Mucosa of descending colon (tissue), 3 donors: ENCODE data around the gene TCEANC. TPM values are rescaled to one million over a fixed set of nuclear protein-coding genes. Genes with fewer than 3 reads are reported as not detected.
A peak's percentile ranks its signal among the peaks of the same experiment; 100 is the strongest.
"Not testable (repeated sequence)": the region's sequence is repeated elsewhere in the genome, so short reads cannot be mapped to it uniquely, and the experiment has no call there.

Source experiments
- ATAC-seq: fragments of 200-7000 bp; cut with Tn5 transposase; one replicate; pipeline ENCODE4 v1.9.1; 2020; ENCODE audit warnings: mild to moderate bottlenecking, moderate library complexity
- DNase-seq, 3 donors: peaks; one replicate each; pipeline ENCODE4 v3.0.0-alpha.2; 2020
- H3K36me3 ChIP-seq: fragments of 200-600 bp; one replicate; pipeline ENCODE4 v1.8.0; 2021; ENCODE audit warnings: low read depth, mild to moderate bottlenecking
- H3K4me1 ChIP-seq: fragments of 200-600 bp; one replicate; pipeline ENCODE4 v1.8.0; 2021; ENCODE audit warnings: low read depth, mild to moderate bottlenecking
- H3K4me3 ChIP-seq: fragments of 200-600 bp; one replicate; pipeline ENCODE4 v1.8.0; 2021; ENCODE audit warnings: mild to moderate bottlenecking
- H3K9me3 ChIP-seq: fragments of 200-600 bp; one replicate; pipeline ENCODE4 v1.8.0; 2021; ENCODE audit warnings: mild to moderate bottlenecking
- intact Hi-C, 2 donors: fragments of 100-400 bp; cut with DNase I in 1 of 2; cut with micrococcal nuclease in 1 of 2; formaldehyde crosslinking; loops; one replicate each; pipeline versions ENCODE4 v1.11.0 to v1.11.1; 2022; cut with DNase I, micrococcal nuclease
- total RNA-seq, 3 donors: library from RNA; stranded (reverse); fragmentation: NEBNext Ultra II Directional in 2 of 3; extraction: Animal tissue kit (Norgen Biotek cat#: 25700) in 2 of 3; gene quantifications; one replicate each; pipeline versions ENCODE4 v1.2.1 to v1.2.4, GENCODE V29; 2021 to 2023
- TF ChIP-seq, protein P1 (sequence below): fragments of 200-600 bp; IDR thresholded peaks from one replicate; pipeline ENCODE4 v1.8.0; 2022; ENCODE audit warnings: antibody characterized with exemption, mild to moderate bottlenecking
- donor health status: DM: no; HTN: no; CAD: no; lungs with moderate emphysema.
- donor health status: DM: no; HTN: no; CAD: no.
- donor health status: DM: no; HTN: yes; CAD: no.

TCEANC gene
- total RNA-seq, 3 donors from 2014 or later = 4.0 to 5.3 (median 4.8) TPM

DNA sequence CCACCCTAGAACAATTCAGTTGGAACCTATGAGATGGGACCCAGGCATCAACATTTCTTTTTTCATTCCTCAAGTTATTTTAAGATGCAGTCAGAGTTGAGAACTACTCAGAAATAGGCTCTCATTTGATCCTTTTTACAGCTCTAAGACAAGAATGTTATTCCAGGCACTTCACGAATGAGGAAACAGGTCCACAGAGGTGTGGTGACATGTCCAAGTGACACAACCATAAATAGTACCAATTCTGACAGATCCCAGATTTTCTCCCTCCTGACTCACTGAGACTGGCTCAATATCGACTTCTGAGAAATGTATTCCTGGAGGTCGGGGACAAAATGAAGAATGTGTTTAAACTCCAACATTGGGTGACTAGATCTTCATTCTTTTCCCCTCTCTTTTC lies 11.1 kb downstream of the TCEANC start:
- no peaks in the 10 kb centered on the region for H3K9me3 ChIP-seq
- ATAC-seq (peak; percentile 48), DNase-seq (no peak)
- H3K4me3 ChIP-seq = no peak overlapping the region
- TF ChIP-seq, protein P1, sequence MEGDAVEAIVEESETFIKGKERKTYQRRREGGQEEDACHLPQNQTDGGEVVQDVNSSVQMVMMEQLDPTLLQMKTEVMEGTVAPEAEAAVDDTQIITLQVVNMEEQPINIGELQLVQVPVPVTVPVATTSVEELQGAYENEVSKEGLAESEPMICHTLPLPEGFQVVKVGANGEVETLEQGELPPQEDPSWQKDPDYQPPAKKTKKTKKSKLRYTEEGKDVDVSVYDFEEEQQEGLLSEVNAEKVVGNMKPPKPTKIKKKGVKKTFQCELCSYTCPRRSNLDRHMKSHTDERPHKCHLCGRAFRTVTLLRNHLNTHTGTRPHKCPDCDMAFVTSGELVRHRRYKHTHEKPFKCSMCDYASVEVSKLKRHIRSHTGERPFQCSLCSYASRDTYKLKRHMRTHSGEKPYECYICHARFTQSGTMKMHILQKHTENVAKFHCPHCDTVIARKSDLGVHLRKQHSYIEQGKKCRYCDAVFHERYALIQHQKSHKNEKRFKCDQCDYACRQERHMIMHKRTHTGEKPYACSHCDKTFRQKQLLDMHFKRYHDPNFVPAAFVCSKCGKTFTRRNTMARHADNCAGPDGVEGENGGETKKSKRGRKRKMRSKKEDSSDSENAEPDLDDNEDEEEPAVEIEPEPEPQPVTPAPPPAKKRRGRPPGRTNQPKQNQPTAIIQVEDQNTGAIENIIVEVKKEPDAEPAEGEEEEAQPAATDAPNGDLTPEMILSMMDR = no peak
- no peaks in the 10 kb centered on the region for H3K36me3 ChIP-seq
- intact Hi-C loops = loop anchor here in 1 of 2 donors (5.0 kb wide), 1 partner anchor 368 kb away; no protein-coding TSS in a partner anchor
- no peaks in the 10 kb centered on the region for H3K4me1 ChIP-seq

DNA sequence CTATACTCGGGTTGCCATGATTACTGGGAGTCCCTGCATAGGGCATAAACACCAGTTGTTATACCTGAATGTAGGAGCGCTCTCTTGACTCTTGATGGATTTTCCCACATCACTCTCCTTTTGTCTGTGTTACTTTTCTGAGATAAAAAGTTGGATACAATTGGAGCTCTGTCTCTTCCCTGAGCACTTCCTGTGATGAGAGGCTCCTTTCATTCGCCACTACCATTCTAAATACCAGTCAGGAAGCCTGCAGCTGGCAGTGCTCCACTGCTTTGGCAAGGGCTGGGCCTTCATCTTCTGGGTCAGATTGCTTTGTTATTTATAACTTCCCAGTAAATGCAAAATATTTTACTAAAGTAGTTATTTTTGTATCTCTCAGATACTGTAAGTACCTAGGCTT lies 13.9 kb downstream of the TCEANC start:
- intact Hi-C loops = no loop called here

DNA sequence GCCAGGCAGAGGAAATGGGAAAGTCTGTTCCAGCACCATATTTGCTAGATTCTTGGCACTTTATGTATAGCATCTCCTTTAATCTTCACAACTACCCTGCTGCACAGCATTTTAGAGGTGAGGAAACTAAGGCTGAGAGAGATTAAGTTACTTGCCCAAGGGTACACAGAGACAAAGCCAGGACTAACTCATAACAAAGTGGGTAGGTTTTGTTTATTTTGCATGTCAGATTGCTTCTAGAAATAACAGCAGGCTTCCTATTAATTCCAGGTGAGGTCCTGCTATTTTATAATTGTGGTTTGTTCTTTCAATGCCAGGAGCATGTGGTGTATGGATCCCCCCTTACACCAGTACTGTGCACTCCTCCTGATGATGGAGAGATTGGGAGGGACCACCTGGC lies 15.0 kb downstream of the TCEANC start:
- Histone ChIP-seq H3K9me3 (no peaks in the 10 kb centered on the region), H3K4me3 (no peak overlapping the region), H3K4me1 (peaks cover 5% of the 10 kb centered on the region), H3K36me3 (no peaks in the 10 kb centered on the region)
- DNase-seq = no peak
- no peak for ATAC-seq
- TF ChIP-seq, protein P1 = no peak
- intact Hi-C loops = no loop called here

More for the DNA sequence above, 13.9 kb downstream of the TCEANC start:
- H3K9me3 ChIP-seq = no peaks in the 10 kb centered on the region
- H3K36me3 ChIP-seq = no peaks in the 10 kb centered on the region
- ATAC-seq = no peak
- H3K4me3 ChIP-seq = no peak overlapping the region
- TF ChIP-seq, protein P1 = no peak
- no peak for DNase-seq
- H3K4me1 ChIP-seq = peaks cover 5% of the 10 kb centered on the region

DNA sequence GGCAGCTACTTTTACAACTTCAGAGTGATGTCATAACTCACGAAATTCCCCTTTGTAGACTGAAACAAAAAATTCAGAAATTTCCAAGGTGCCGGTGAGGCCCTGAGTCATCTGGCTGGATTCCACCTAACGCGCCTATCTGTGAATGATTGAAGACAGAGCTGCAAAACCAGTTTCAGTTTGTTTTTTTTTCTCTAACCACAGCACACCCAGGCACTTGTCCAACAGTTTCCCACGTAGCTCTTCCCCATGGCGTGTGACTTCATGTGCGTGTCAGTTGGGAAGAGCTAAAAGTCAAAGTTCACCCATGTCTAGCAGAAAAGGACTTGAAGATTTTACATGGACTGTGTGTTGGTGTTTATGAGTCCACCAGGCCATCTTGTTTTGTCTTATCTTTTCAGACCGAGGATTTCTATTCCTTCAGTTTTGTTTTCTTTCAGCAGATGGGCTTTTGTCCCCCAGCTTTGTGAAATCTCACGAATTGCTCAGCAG lies 16.4 kb downstream of the TCEANC start:
- DNase-seq (peak; percentile 48 to 85 (median 61)), ATAC-seq (peak; percentile 97)
- Histone ChIP-seq H3K4me3 (no peak overlapping the region), H3K9me3 (no peaks in the 10 kb centered on the region), H3K36me3 (no peaks in the 10 kb centered on the region), H3K4me1 (peaks cover 5% of the 10 kb centered on the region)
- intact Hi-C loops = no loop called here
- TF ChIP-seq, protein P1 = no peak

DNA sequence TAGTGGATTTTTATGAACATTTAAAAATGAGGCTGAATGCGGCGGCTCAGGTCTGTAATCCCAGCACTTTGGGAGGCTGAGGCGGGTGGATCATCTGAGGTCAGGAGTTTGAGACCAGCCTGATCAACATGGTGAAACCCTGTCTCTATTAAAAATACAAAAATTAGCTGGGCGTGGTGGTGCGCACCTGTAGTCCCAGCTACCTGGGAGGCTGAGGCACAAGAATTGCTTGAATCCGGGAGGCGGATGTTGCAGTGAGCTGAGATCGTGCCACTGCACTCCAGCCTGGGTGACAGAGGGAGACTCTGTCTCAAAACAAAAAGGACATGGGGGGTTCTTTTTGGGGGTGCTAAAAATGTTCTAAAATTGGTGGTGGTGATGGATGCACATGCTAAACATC lies 16.8 kb downstream of the TCEANC start:
- intact Hi-C loops, H3K4me3 ChIP-seq, ATAC-seq: not testable (repeated sequence)

DNA sequence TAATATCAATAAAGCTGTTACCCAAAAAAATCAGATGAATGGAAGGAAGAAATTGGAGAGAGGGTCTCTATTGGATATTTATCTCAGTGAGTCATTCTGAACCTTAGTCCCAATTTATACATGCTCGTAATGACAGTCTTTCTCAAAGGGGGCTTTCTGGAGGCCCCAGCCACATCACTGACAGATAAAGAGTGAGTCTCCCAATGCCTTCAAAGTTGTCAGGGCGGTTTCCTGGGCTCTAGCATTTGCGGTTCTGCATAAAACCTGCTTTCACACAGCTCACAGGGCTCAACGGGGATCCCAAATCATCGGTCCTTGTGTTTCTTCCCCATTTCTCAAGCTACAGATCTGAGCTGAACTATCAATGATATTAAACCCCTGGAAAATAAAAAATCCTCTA lies 17.3 kb downstream of the TCEANC start:
- no peak for ATAC-seq
- TF ChIP-seq, protein P1 = no peak
- intact Hi-C loops = no loop called here
- Histone ChIP-seq H3K4me1 (peaks cover 5% of the 10 kb centered on the region), H3K9me3 (no peaks in the 10 kb centered on the region), H3K4me3 (no peak overlapping the region), H3K36me3 (no peaks in the 10 kb centered on the region)
- DNase-seq = no peak

More for the DNA sequence above, 16.8 kb downstream of the TCEANC start:
- not testable (repeated sequence) for DNase-seq, H3K9me3 ChIP-seq, H3K36me3 ChIP-seq, H3K4me1 ChIP-seq
